HEK293T (cell line): ENCODE measurements around the gene C1orf174.

Source experiments
- CTCF ChIA-PET: fragments of 350-600 bp; formaldehyde crosslinking; extraction: SDS; loops from one replicate; lab custom pipeline; 2021; ENCODE audit warnings: antibody characterized with exemption, inconsistent platforms; lab: Yijun Ruan, JAX
- POLR2A ChIA-PET: fragments of 350-600 bp; formaldehyde crosslinking; extraction: SDS; loops from one replicate; lab custom pipeline; 2020; ENCODE audit warnings: antibody characterized with exemption, inconsistent platforms; lab: Yijun Ruan, JAX
- DNase-seq: peaks from one replicate; pipeline ENCODE4 v3.0.0; 2012; ENCODE audit warnings: mixed read lengths; ENCODE audit errors: extremely low spot score
- ARNT ChIP-seq: fragments of 450-650 bp; IDR thresholded peaks from 2 replicates; pipeline ENCODE4 v1.6.1; 2017; ENCODE audit warnings: mild to moderate bottlenecking
- BHLHE40 ChIP-seq: fragments of 450-650 bp; IDR thresholded peaks from 2 replicates; pipeline ENCODE4 v1.6.1; 2016; ENCODE audit warnings: mild to moderate bottlenecking, moderate library complexity, borderline replicate concordance
- CTBP1 ChIP-seq: fragments of 450-650 bp; IDR thresholded peaks from 2 replicates; pipeline ENCODE4 v1.6.1; 2016; ENCODE audit warnings: borderline replicate concordance
- ELF4 ChIP-seq: fragments of 450-650 bp; IDR thresholded peaks from 2 replicates; pipeline ENCODE4 v1.6.1; 2017; ENCODE audit warnings: antibody characterized with exemption
- FOXA1 ChIP-seq: fragments of 450-650 bp; IDR thresholded peaks from 2 replicates; pipeline ENCODE4 v1.6.1; 2016; ENCODE audit warnings: mild to moderate bottlenecking
- FOXK2 ChIP-seq: fragments of 450-650 bp; IDR thresholded peaks from 2 replicates; pipeline ENCODE4 v1.6.1; 2016; ENCODE audit warnings: mild to moderate bottlenecking
- FOXM1 ChIP-seq: fragments of 450-650 bp; IDR thresholded peaks from 2 replicates; pipeline ENCODE4 v1.6.1; 2017; ENCODE audit warnings: mild to moderate bottlenecking, borderline replicate concordance
- HDGF ChIP-seq: fragments of 450-650 bp; IDR thresholded peaks from 2 replicates; pipeline ENCODE4 v1.6.1; 2017; ENCODE audit warnings: antibody characterized with exemption, borderline replicate concordance
- L3MBTL2 ChIP-seq: fragments of 450-650 bp; conservative IDR thresholded peaks from 2 replicates; pipeline ENCODE4 v1.6.1; 2016; ENCODE audit warnings: mild to moderate bottlenecking
- LEF1 ChIP-seq: fragments of 450-650 bp; IDR thresholded peaks from 2 replicates; pipeline ENCODE4 v1.6.1; 2017; ENCODE audit warnings: mild to moderate bottlenecking, borderline replicate concordance
- NFRKB ChIP-seq: fragments of 450-650 bp; IDR thresholded peaks from 2 replicates; pipeline ENCODE4 v1.6.1; 2016; ENCODE audit warnings: mild to moderate bottlenecking, moderate library complexity
- PKNOX1 ChIP-seq: fragments of 450-650 bp; IDR thresholded peaks from 2 replicates; pipeline ENCODE4 v1.6.1; 2016
- SP1 ChIP-seq: fragments of 450-650 bp; IDR thresholded peaks from 2 replicates; pipeline ENCODE4 v1.6.1; 2017
- SUZ12 ChIP-seq: fragments of 450-650 bp; IDR thresholded peaks from 2 replicates; pipeline ENCODE4 v1.6.1; 2016; ENCODE audit warnings: mild to moderate bottlenecking
- TARDBP ChIP-seq: fragments of 450-650 bp; IDR thresholded peaks from 2 replicates; pipeline ENCODE4 v1.6.1; 2016
- ZNF384 ChIP-seq: fragments of 450-650 bp; IDR thresholded peaks from 2 replicates; pipeline ENCODE4 v1.6.1; 2016

C1orf174 gene

GRCh38 chr1:3886106-3886670 is 13.9 kb downstream of the C1orf174 start:
- POLR2A ChIA-PET = interaction anchor here (0.8 kb wide), 1 partner anchor 14 kb away, joined by 3 read pairs; the partner anchor contains the start of gene C1orf174
- TF ChIP-seq FOXK2 = no peak
- no peak for TF ChIP-seq SP1
- no peak for TF ChIP-seq HDGF
- no peak for TF ChIP-seq LEF1
- no peak for TF ChIP-seq ARNT
- TF ChIP-seq ZNF384 = no peak
- no peak for TF ChIP-seq CTBP1
- TF ChIP-seq TARDBP = no peak
- no peak for TF ChIP-seq SUZ12
- CTCF ChIA-PET = no interaction called here
- DNase-seq = no peak

GRCh38 chr1:3885611-3886010 is 14.5 kb downstream of the C1orf174 start:
- no peak for DNase-seq
- ChIA-PET POLR2A (no interaction called here), CTCF (no interaction called here)
- no peak for TF ChIP-seq PKNOX1
- no peak for TF ChIP-seq L3MBTL2
- TF ChIP-seq NFRKB = no peak
- no peak for TF ChIP-seq ELF4
- no peak for TF ChIP-seq TARDBP
- no peak for TF ChIP-seq BHLHE40
- TF ChIP-seq FOXA1 = no peak
- no peak for TF ChIP-seq CTBP1
- TF ChIP-seq SUZ12 = no peak

GRCh38 chr1:3884966-3885365 is 15.1 kb downstream of the C1orf174 start:
- TF ChIP-seq ELF4 = no peak
- TF ChIP-seq FOXK2 = no peak
- TF ChIP-seq BHLHE40 = no peak
- no peak for TF ChIP-seq L3MBTL2
- no peak for DNase-seq
- ChIA-PET CTCF (interaction anchor here (0.6 kb wide), 1 partner anchor 99 kb away, joined by 6 read pairs; no protein-coding TSS in a partner anchor), POLR2A (no interaction called here)

DNA sequence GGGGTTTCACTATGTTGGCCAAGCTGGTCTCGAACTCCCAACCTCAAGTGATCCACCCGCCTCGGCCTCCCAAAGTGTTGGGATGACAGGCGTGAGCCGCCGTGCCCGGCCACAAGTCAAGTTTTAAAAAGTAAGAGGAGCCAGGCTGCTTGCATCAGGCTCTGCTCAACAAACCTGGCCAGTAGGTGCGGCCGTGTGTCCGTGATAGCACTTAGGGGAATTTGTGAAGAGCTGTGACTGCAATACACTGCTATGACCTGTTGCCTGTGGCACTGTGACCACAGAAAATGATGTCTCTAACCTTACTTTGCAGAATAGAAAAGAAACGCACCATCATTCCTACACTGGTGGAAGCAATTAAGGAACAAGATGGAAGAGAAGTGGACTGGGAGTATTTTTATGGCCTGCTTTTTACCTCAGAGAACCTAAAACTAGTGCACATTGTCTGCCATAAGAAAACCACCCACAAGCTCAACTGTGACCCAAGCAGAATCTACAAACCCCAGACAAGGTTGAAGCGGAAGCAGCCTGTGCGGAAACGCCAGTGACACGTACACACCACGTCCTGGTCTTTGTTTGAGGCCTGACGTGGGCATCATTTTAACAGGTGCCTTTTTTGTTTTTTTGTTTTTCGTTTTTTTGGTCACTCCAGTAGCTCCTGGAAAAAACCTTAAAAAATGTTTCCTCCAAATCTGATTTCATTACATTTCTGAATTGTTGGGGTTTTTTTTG is 16.7 kb downstream of the C1orf174 start:
- DNase-seq = no peak
- CTCF ChIA-PET = no interaction called here
- POLR2A ChIA-PET = no interaction called here
- TF ChIP-seq L3MBTL2 (no peak), CTBP1 (no peak), FOXA1 (no peak)

DNA sequence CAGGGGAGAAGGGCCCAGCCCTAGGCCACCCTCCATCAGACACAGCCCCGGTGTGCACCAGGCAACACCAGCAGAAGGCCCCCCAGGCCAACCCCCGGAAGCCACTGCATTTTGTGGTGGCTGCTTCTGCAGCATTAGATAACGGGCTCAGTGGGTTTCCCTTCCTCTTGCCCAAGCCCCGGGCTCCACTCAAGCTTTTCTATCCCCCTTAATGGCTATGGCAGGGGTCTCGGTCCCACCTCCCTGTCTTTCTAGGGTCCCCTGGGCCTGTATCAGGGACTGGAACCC is 18.9 kb downstream of the C1orf174 start:
- TF ChIP-seq TARDBP (no peak), CTBP1 (no peak), L3MBTL2 (no peak), LEF1 (no peak), ZNF384 (no peak), PKNOX1 (no peak), FOXM1 (no peak), NFRKB (no peak), BHLHE40 (no peak), SUZ12 (no peak), HDGF (no peak), FOXA1 (no peak), SP1 (no peak), ARNT (no peak)
- DNase-seq = no peak
- ChIA-PET CTCF (no interaction called here), POLR2A (no interaction called here)

- CTCF ChIA-PET = no interaction called here
- TF ChIP-seq NFRKB = no peak
- no peak for TF ChIP-seq LEF1
- no peak for TF ChIP-seq CTBP1
- TF ChIP-seq HDGF = no peak
- no peak for TF ChIP-seq ELF4
- no peak for TF ChIP-seq FOXA1
- POLR2A ChIA-PET = no interaction called here
- DNase-seq = no peak
Measured at GRCh38 chr1:3880429-3881192, 19.5 kb downstream of the C1orf174 start.

GRCh38 chr1:3879787-3880428 is 20.2 kb downstream of the C1orf174 start:
- no peak for DNase-seq
- ChIA-PET POLR2A (no interaction called here), CTCF (no interaction called here)
- TF ChIP-seq CTBP1 (no peak), FOXM1 (no peak), HDGF (no peak), LEF1 (no peak), SUZ12 (no peak), NFRKB (no peak), FOXK2 (no peak), ELF4 (no peak), TARDBP (no peak), L3MBTL2 (no peak), PKNOX1 (no peak), SP1 (no peak), ARNT (no peak)
